GM23338 (cell line): ENCODE data around the gene TLE1. TPM values are rescaled to one million over a fixed set of nuclear protein-coding genes. Genes with fewer than 3 reads are reported as not detected.

ENCODE experiments used
- ATAC-seq: fragments of 200-7000 bp; cut with Tn5 transposase; 3 replicates; pipeline ENCODE4 v1.9.1; 2020
- DNase-seq: peaks from one replicate; pipeline ENCODE4 v3.0.0-alpha.2; 2015; ENCODE audit warnings: low spot score
- H2AFZ ChIP-seq: fragments of 200-600 bp; sonication (generic); 2 replicates; pipeline ENCODE4 v1.8.0; 2016; ENCODE audit warnings: antibody characterized with exemption, mild to moderate bottlenecking, moderate library complexity
- H3F3A ChIP-seq: fragments of 200-600 bp; sonication (generic); replicated peaks from 2 replicates; pipeline ENCODE4 v1.8.0; 2017; ENCODE audit warnings: antibody characterized with exemption, mixed run types, low read depth
- H3K27ac ChIP-seq: fragments of 200-600 bp; sonication (generic); 2 replicates; pipeline ENCODE4 v1.6.1; 2016; ENCODE audit warnings: low read depth
- H3K27me3 ChIP-seq: fragments of 200-600 bp; sonication (generic); 2 replicates; pipeline ENCODE4 v1.8.0; 2016; ENCODE audit warnings: mild to moderate bottlenecking, mixed run types, moderate library complexity; ENCODE audit not compliant: insufficient read depth
- H3K36me3 ChIP-seq: fragments of 200-600 bp; sonication (generic); 2 replicates; pipeline ENCODE4 v1.8.0; 2016; ENCODE audit warnings: mild to moderate bottlenecking; ENCODE audit not compliant: insufficient read depth
- H3K4me1 ChIP-seq: fragments of 200-600 bp; sonication (generic); 2 replicates; pipeline ENCODE4 v1.8.0; 2016; ENCODE audit warnings: mild to moderate bottlenecking, moderate library complexity; ENCODE audit not compliant: insufficient read depth
- H3K4me2 ChIP-seq: fragments of 200-600 bp; sonication (generic); 2 replicates; pipeline ENCODE4 v1.7.1; 2017; ENCODE audit warnings: mixed run types
- H3K4me3 ChIP-seq: fragments of 200-600 bp; sonication (generic); 2 replicates; pipeline ENCODE4 v1.6.1; 2016; ENCODE audit warnings: mixed run types
- H3K79me2 ChIP-seq: fragments of 200-600 bp; sonication (generic); replicated peaks from 2 replicates; pipeline ENCODE4 v1.8.0; 2017; ENCODE audit warnings: mild to moderate bottlenecking; ENCODE audit not compliant: insufficient read depth
- H3K9me2 ChIP-seq: fragments of 200-600 bp; sonication (generic); 2 replicates; pipeline ENCODE4 v1.8.0; 2017; ENCODE audit not compliant: insufficient read depth
- H4K20me1 ChIP-seq: fragments of 200-600 bp; sonication (generic); replicated peaks from 2 replicates; pipeline ENCODE4 v1.8.0; 2017; ENCODE audit warnings: mild to moderate bottlenecking; ENCODE audit not compliant: insufficient read depth
- H3K27ac Mint-ChIP-seq: 2 replicates; pipeline ENCODE4 v1.8.0; 2020; ENCODE audit warnings: inconsistent platforms, mild to moderate bottlenecking, moderate library complexity, mixed read lengths
- H3K27me3 Mint-ChIP-seq: 3 replicates; pipeline ENCODE4 v1.8.0; 2022; ENCODE audit warnings: low read depth, mild to moderate bottlenecking, moderate library complexity, mixed read lengths, inconsistent platforms; ENCODE audit not compliant: insufficient read depth, poor library complexity
- H3K36me3 Mint-ChIP-seq: 3 replicates; pipeline ENCODE4 v1.8.0; 2021; ENCODE audit warnings: low read depth, mild to moderate bottlenecking, inconsistent platforms, moderate library complexity, mixed read lengths
- H3K4me1 Mint-ChIP-seq: 3 replicates; pipeline ENCODE4 v1.8.0; 2020; ENCODE audit warnings: mild to moderate bottlenecking, inconsistent platforms, mixed read lengths
- H3K4me3 Mint-ChIP-seq: 3 replicates; pipeline ENCODE4 v1.8.0; 2021; ENCODE audit warnings: moderate library complexity, mild to moderate bottlenecking, inconsistent platforms, mixed read lengths
- H3K9me3 Mint-ChIP-seq: 3 replicates; pipeline ENCODE4 v1.8.0; 2020; ENCODE audit warnings: moderate library complexity, mild to moderate bottlenecking, inconsistent platforms, mixed read lengths
- JUNB ChIP-seq: IDR thresholded peaks from one replicate; pipeline ENCODE4 v1.6.1; 2016; ENCODE audit warnings: antibody characterized with exemption; ENCODE audit not compliant: unreplicated experiment
- REST ChIP-seq: IDR thresholded peaks from one replicate; pipeline ENCODE4 v1.6.1; 2018; ENCODE audit warnings: antibody characterized with exemption; ENCODE audit not compliant: unreplicated experiment
- STAT1 ChIP-seq: IDR thresholded peaks from one replicate; pipeline ENCODE4 v1.6.1; 2016; ENCODE audit warnings: antibody characterized with exemption; ENCODE audit not compliant: unreplicated experiment
- ZNF114 ChIP-seq: fragments of 250-450 bp; sonication (Bioruptor Pico); IDR thresholded peaks from 2 replicates; pipeline ENCODE4 v1.5.0; 2020; ENCODE audit warnings: mild to moderate bottlenecking, moderate library complexity
- ZNF331 ChIP-seq: fragments of 250-450 bp; sonication (Bioruptor Pico); IDR thresholded peaks from 2 replicates; pipeline ENCODE4 v1.5.0; 2020; ENCODE audit warnings: low read depth, mild to moderate bottlenecking, moderate library complexity
- ZNF462 ChIP-seq: fragments of 250-450 bp; sonication (Bioruptor Pico); IDR thresholded peaks from 2 replicates; pipeline ENCODE4 v1.5.0; 2020; ENCODE audit warnings: mild to moderate bottlenecking, moderate library complexity
- polyA plus RNA-seq: library from polyadenylated mRNA; unstranded; fragments of >200 nt; fragmentation: Nextera tagmentation; extraction: Ambion mirVana; gene quantifications from 2 replicates; pipeline ENCODE4 v1.2.1, GENCODE V29; 2016
- total RNA-seq: library from RNA; depleted of rRNA; stranded (reverse); fragments of >200 nt; shearing (Covaris generic); gene quantifications from 2 replicates; pipeline ENCODE4 v1.2.3, GENCODE V29; 2014
- TF ChIP-seq, protein P1 (sequence below): IDR thresholded peaks from 2 replicates; pipeline ENCODE4 v1.6.1; 2016; ENCODE audit warnings: antibody characterized with exemption

The TLE1 gene
- total and polyA plus RNA-seq, 2 experiments from 2014 or later, result 58.1 to 132 TPM

- no peak for TF ChIP-seq REST
- TF ChIP-seq, protein P1, sequence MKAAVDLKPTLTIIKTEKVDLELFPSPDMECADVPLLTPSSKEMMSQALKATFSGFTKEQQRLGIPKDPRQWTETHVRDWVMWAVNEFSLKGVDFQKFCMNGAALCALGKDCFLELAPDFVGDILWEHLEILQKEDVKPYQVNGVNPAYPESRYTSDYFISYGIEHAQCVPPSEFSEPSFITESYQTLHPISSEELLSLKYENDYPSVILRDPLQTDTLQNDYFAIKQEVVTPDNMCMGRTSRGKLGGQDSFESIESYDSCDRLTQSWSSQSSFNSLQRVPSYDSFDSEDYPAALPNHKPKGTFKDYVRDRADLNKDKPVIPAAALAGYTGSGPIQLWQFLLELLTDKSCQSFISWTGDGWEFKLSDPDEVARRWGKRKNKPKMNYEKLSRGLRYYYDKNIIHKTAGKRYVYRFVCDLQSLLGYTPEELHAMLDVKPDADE, result no peak
These were observed 100.0 kb downstream of the TLE1 start (continued) for GRCh38 chr9:81589392-81589791.

- no peak overlapping the region for H3K4me3 Mint-ChIP-seq
- H3K27me3 ChIP-seq, result no peaks in the 10 kb centered on the region
- peak; percentile 28; the same call in 1 of the 3 replicates for ATAC-seq
- no peak overlapping the region for H3K4me3 ChIP-seq
- H3K9me3 Mint-ChIP-seq, result no peaks in the 10 kb centered on the region
- no peak for DNase-seq
- peaks cover 3% of the 10 kb centered on the region; the same call in 1 of the 2 replicates for H3K79me2 ChIP-seq
- H3F3A ChIP-seq, result no peaks in the 10 kb centered on the region
- H3K4me1 Mint-ChIP-seq, result peaks cover 18% of the 10 kb centered on the region
- peaks cover 5% of the 10 kb centered on the region for H3K27me3 Mint-ChIP-seq
- peak overlapping the region; percentile 55; the same call in 1 of the 2 replicates for H3K27ac ChIP-seq
- H3K4me1 ChIP-seq, result peaks cover 12% of the 10 kb centered on the region
- H3K36me3 Mint-ChIP-seq, result peaks cover 100% of the 10 kb centered on the region
- no peak overlapping the region for H3K4me2 ChIP-seq
- no peaks in the 10 kb centered on the region for H3K9me2 ChIP-seq
- no peak overlapping the region for H2AFZ ChIP-seq
- H3K36me3 ChIP-seq, result peaks cover 50% of the 10 kb centered on the region
- no peaks in the 10 kb centered on the region for H4K20me1 ChIP-seq
- H3K27ac Mint-ChIP-seq, result peak overlapping the region; percentile 80
- TF ChIP-seq ZNF462 (CRISPR knock-in tag) (no peak), REST (no peak), ZNF331 (CRISPR knock-in tag) (no peak), ZNF114 (CRISPR knock-in tag) (no peak), JUNB (no peak), STAT1 (no peak)
- TF ChIP-seq, protein P1, result no peak
These were observed 101.0 kb downstream of the TLE1 start for GRCh38 chr9:81588148-81588871.
